ENCODE measurements around the gene ZNF385D.

Gene ZNF385D

GRCh38 chr3:21744793-21745192 is 6.2 kb downstream of the ZNF385D start:
- no peak for DNase-seq (ENCODE audit: low read depth, low spot score)
- H3K36me3 ChIP-seq (ENCODE audit: insufficient read depth, low read length), result no peaks in the 10 kb centered on the region
- TF ChIP-seq EZH2 (IDR thresholded peaks at IDR 0.05) (no peak), POLR2AphosphoS5 (IDR thresholded peaks at IDR 0.05; ENCODE audit: borderline replicate concordance, low read depth, low read length) (no peak), FOXP2 (optimal IDR thresholded peaks at IDR 0.05; ENCODE audit: control extremely low read depth, extremely low read length, insufficient read depth) (no peak)
- no peak overlapping the region for H3K9ac ChIP-seq (ENCODE audit: insufficient read length)
- no peaks in the 10 kb centered on the region for H3K9me3 ChIP-seq (ENCODE audit: low read depth, low read length)
- H3K27ac ChIP-seq, result no peak overlapping the region
- H3K4me3 ChIP-seq, result no peak overlapping the region

GRCh38 chr3:21738935-21739702 is 11.9 kb downstream of the ZNF385D start:
- Histone ChIP-seq H3K4me3 (no peak overlapping the region), H3K36me3 (ENCODE audit: insufficient read depth, low read length) (no peaks in the 10 kb centered on the region), H3K27ac (no peak overlapping the region), H3K9ac (ENCODE audit: insufficient read length) (no peak overlapping the region), H3K9me3 (ENCODE audit: low read depth, low read length) (no peaks in the 10 kb centered on the region)
- DNase-seq (ENCODE audit: low read depth, low spot score), result no peak
- no peak for TF ChIP-seq POLR2AphosphoS5 (IDR thresholded peaks at IDR 0.05; ENCODE audit: borderline replicate concordance, low read depth, low read length)
- TF ChIP-seq EZH2 (IDR thresholded peaks at IDR 0.05), result no peak
- TF ChIP-seq FOXP2 (optimal IDR thresholded peaks at IDR 0.05; ENCODE audit: control extremely low read depth, extremely low read length, insufficient read depth), result no peak

- Histone ChIP-seq H3K4me3 (no peak overlapping the region), H3K9ac (ENCODE audit: insufficient read length) (no peak overlapping the region), H3K27ac (no peak overlapping the region), H3K36me3 (ENCODE audit: insufficient read depth, low read length) (no peaks in the 10 kb centered on the region), H3K9me3 (ENCODE audit: low read depth, low read length) (no peaks in the 10 kb centered on the region)
- no peak for TF ChIP-seq EZH2 (IDR thresholded peaks at IDR 0.05)
- no peak for TF ChIP-seq FOXP2 (optimal IDR thresholded peaks at IDR 0.05; ENCODE audit: control extremely low read depth, extremely low read length, insufficient read depth)
- no peak for TF ChIP-seq POLR2AphosphoS5 (IDR thresholded peaks at IDR 0.05; ENCODE audit: borderline replicate concordance, low read depth, low read length)
- DNase-seq (ENCODE audit: low read depth, low spot score), result no peak
These were observed 12.7 kb downstream of the ZNF385D start for GRCh38 chr3:21738283-21738682.

- Histone ChIP-seq H3K4me3 (no peak overlapping the region), H3K36me3 (ENCODE audit: insufficient read depth, low read length) (no peaks in the 10 kb centered on the region), H3K9ac (ENCODE audit: insufficient read length) (no peak overlapping the region), H3K27ac (no peak overlapping the region), H3K9me3 (ENCODE audit: low read depth, low read length) (no peaks in the 10 kb centered on the region)
- TF ChIP-seq EZH2 (IDR thresholded peaks at IDR 0.05) (no peak), FOXP2 (optimal IDR thresholded peaks at IDR 0.05; ENCODE audit: control extremely low read depth, extremely low read length, insufficient read depth) (no peak), POLR2AphosphoS5 (IDR thresholded peaks at IDR 0.05; ENCODE audit: borderline replicate concordance, low read depth, low read length) (no peak)
- no peak for DNase-seq (ENCODE audit: low read depth, low spot score)
These were observed 16.3 kb downstream of the ZNF385D start for GRCh38 chr3:21734746-21735145.

- DNase-seq (ENCODE audit: low read depth, low spot score), result no peak
- no peak overlapping the region for H3K9ac ChIP-seq (ENCODE audit: insufficient read length)
- H3K4me3 ChIP-seq, result no peak overlapping the region
- H3K36me3 ChIP-seq (ENCODE audit: insufficient read depth, low read length), result no peaks in the 10 kb centered on the region
- no peaks in the 10 kb centered on the region for H3K9me3 ChIP-seq (ENCODE audit: low read depth, low read length)
- no peak for TF ChIP-seq POLR2AphosphoS5 (IDR thresholded peaks at IDR 0.05; ENCODE audit: borderline replicate concordance, low read depth, low read length)
- no peak for TF ChIP-seq EZH2 (IDR thresholded peaks at IDR 0.05)
- no peak for TF ChIP-seq FOXP2 (optimal IDR thresholded peaks at IDR 0.05; ENCODE audit: control extremely low read depth, extremely low read length, insufficient read depth)
- H3K27ac ChIP-seq, result no peak overlapping the region
These were observed 21.0 kb downstream of the ZNF385D start for GRCh38 chr3:21729888-21730459.

- no peak overlapping the region for H3K4me3 ChIP-seq
- no peak overlapping the region for H3K27ac ChIP-seq
- H3K9me3 ChIP-seq (ENCODE audit: low read depth, low read length), result no peaks in the 10 kb centered on the region
- DNase-seq (ENCODE audit: low read depth, low spot score), result no peak
- H3K36me3 ChIP-seq (ENCODE audit: insufficient read depth, low read length), result no peaks in the 10 kb centered on the region
- TF ChIP-seq FOXP2 (optimal IDR thresholded peaks at IDR 0.05; ENCODE audit: control extremely low read depth, extremely low read length, insufficient read depth) (no peak), EZH2 (IDR thresholded peaks at IDR 0.05) (no peak), POLR2AphosphoS5 (IDR thresholded peaks at IDR 0.05; ENCODE audit: borderline replicate concordance, low read depth, low read length) (no peak)
- H3K9ac ChIP-seq (ENCODE audit: insufficient read length), result no peak overlapping the region
These were observed 21.7 kb downstream of the ZNF385D start for GRCh38 chr3:21729331-21729730.

- DNase-seq (ENCODE audit: low read depth, low spot score), result no peak
- no peaks in the 10 kb centered on the region for H3K9me3 ChIP-seq (ENCODE audit: low read depth, low read length)
- no peaks in the 10 kb centered on the region for H3K36me3 ChIP-seq (ENCODE audit: insufficient read depth, low read length)
- H3K9ac ChIP-seq (ENCODE audit: insufficient read length), result no peak overlapping the region
- no peak overlapping the region for H3K4me3 ChIP-seq
- TF ChIP-seq EZH2 (IDR thresholded peaks at IDR 0.05), result no peak
- no peak overlapping the region for H3K27ac ChIP-seq
These were observed 28.2 kb downstream of the ZNF385D start for GRCh38 chr3:21722768-21723167.

GRCh38 chr3:21722301-21722700 is 28.7 kb downstream of the ZNF385D start:
- Histone ChIP-seq H3K36me3 (ENCODE audit: insufficient read depth, low read length) (no peaks in the 10 kb centered on the region), H3K9ac (ENCODE audit: insufficient read length) (no peak overlapping the region), H3K4me3 (no peak overlapping the region), H3K9me3 (ENCODE audit: low read depth, low read length) (no peaks in the 10 kb centered on the region), H3K27ac (no peak overlapping the region)
- TF ChIP-seq EZH2 (IDR thresholded peaks at IDR 0.05), result no peak
- TF ChIP-seq POLR2AphosphoS5 (IDR thresholded peaks at IDR 0.05; ENCODE audit: borderline replicate concordance, low read depth, low read length), result no peak
- no peak for DNase-seq (ENCODE audit: low read depth, low spot score)

Data from SK-N-MC (cell line).